Kidney (tissue), 14 donors: ENCODE measurements around the gene DMRTB1. TPM values are rescaled to one million over a fixed set of nuclear protein-coding genes. Genes with fewer than 3 reads are reported as not detected.
A peak's percentile ranks its signal among the peaks of the same experiment; 100 is the strongest.

ENCODE experiments used
- DNase-seq, 5 donors: peaks; one replicate each; pipeline ENCODE4 v3.0.0-alpha.2; 2013 to 2020
- FAIRE-seq: peaks from 2 replicates; lab custom pipeline; 2012; peaks lifted over from hg19 to GRCh38; lab: Jason Lieb, UNC
- H3K27ac ChIP-seq, 2 donors: one replicate each; pipeline ENCODE4 v1.7.0; 2013; ENCODE audit warnings: low read depth in 2 of 2, low read length in 2 of 2, inconsistent platforms in 1 of 2
- H3K27me3 ChIP-seq: one replicate; pipeline ENCODE4 v1.7.1; 2013; ENCODE audit warnings: low read length, inconsistent platforms; ENCODE audit not compliant: control insufficient read depth, insufficient read depth
- H3K36me3 ChIP-seq, 3 donors: one replicate each; pipeline versions ENCODE4 v1.7.0 to v1.7.1; 2013; ENCODE audit warnings: low read length in 3 of 3, control low read depth in 1 of 3, inconsistent platforms in 1 of 3; ENCODE audit not compliant: insufficient read depth in 3 of 3, control insufficient read depth in 2 of 3
- H3K4me1 ChIP-seq, 3 donors: one replicate each; pipeline versions ENCODE4 v1.7.0 to v1.7.1; 2013; ENCODE audit warnings: low read length in 3 of 3, inconsistent platforms in 1 of 3, low read depth in 1 of 3; ENCODE audit not compliant: control insufficient read depth in 2 of 3, insufficient read depth in 2 of 3
- H3K4me3 ChIP-seq, 3 donors: one replicate each; pipeline versions ENCODE4 v1.7.0 to v1.8.1; 2013; ENCODE audit warnings: low read length in 3 of 3, control low read depth in 1 of 3, inconsistent platforms in 1 of 3
- H3K9ac ChIP-seq, 3 donors: one replicate each; pipeline versions ENCODE4 v1.7.0 to v1.7.1; 2013; ENCODE audit warnings: low read length in 3 of 3, control low read depth in 1 of 3, inconsistent platforms in 1 of 3
- H3K9me3 ChIP-seq, 3 donors: one replicate each; pipeline versions ENCODE4 v1.7.0 to v1.7.1; 2013; ENCODE audit warnings: low read length in 3 of 3, control low read depth in 1 of 3, inconsistent platforms in 1 of 3; ENCODE audit not compliant: control insufficient read depth in 2 of 3, insufficient read depth in 1 of 3
- intact Hi-C: fragments of 100-400 bp; cut with DNase I; formaldehyde crosslinking; loops from one replicate; pipeline ENCODE4 v1.11.1; 2022
- polyA plus RNA-seq: library from polyadenylated mRNA; stranded (reverse); fragments of 350-450 nt; fragmentation: Illumina TruSeq; extraction: RNeasy Lipid Tissue Mini Kit (QIAGEN cat#74804); gene quantifications from one replicate; pipeline ENCODE4 v1.2.3, GENCODE V29; 2014; ENCODE audit warnings: low read depth, low replicate concordance; ENCODE audit not compliant: insufficient read depth
- total RNA-seq: library from RNA; stranded (reverse); fragmentation: NEBNext Ultra II Directional; extraction: Animal tissue kit (Norgen Biotek cat#: 25700); gene quantifications from one replicate; pipeline ENCODE4 v1.2.1, GENCODE V29; 2021
- TF ChIP-seq, protein P1 (sequence below): IDR thresholded peaks from 3 replicates; pipeline ENCODE4 v1.5.1; 2012; ENCODE audit warnings: mild to moderate bottlenecking, moderate library complexity, borderline replicate concordance; ENCODE audit not compliant: insufficient read depth; ENCODE audit errors: extremely low read depth
- donor health status: control.
- donor health status: control.
- donor health status: control.
- donor health status: control.
- donor health status: control.
- donor health status: DM: yes; HTN: yes; CAD: no.
- donor health status: Normal renal cell carcinoma (clear cell type).

The DMRTB1 gene
- total and polyA plus RNA-seq, 2 donors from 2014 or later = not detected

DNA sequence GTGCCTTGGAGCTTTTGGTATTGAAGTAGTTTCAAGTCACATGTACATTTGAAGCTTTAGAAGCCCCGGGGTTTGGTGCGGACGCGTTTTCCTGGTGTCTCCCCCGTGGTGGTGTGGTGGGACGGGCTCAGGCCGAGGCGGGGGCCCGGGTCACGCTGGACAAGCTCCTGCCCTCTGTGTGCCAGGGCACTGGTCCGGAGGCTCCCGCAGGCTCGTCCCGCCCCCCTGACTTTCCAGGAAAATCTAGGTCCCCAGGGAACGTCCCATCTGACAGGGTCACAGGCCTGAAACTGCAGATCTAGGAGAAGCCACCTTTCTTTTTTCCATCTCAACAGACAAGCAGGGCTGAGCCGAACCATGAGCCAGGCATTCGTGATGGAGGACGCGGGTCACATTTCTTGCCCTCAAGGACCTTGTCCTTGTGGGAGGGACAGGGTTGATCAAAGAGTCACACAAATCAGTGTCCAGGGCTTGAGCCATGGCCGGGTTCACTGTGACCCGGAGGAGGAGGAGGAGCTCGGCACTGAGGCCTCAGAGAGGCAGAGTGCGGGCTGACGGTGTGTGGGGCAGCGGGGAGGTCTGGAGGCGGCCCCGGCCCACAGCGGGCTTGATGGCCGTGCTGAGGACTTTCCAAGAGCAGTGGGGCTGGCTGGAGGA, 1.6 kb downstream of the DMRTB1 start:
- Histone ChIP-seq H3K4me3 (no peak overlapping the region), H3K27ac (no peak overlapping the region), H3K4me1 (no peaks in the 10 kb centered on the region), H3K27me3 (no peaks in the 10 kb centered on the region), H3K9me3 (no peaks in the 10 kb centered on the region), H3K9ac (no peak overlapping the region), H3K36me3 (no peaks in the 10 kb centered on the region)
- TF ChIP-seq, protein P1, sequence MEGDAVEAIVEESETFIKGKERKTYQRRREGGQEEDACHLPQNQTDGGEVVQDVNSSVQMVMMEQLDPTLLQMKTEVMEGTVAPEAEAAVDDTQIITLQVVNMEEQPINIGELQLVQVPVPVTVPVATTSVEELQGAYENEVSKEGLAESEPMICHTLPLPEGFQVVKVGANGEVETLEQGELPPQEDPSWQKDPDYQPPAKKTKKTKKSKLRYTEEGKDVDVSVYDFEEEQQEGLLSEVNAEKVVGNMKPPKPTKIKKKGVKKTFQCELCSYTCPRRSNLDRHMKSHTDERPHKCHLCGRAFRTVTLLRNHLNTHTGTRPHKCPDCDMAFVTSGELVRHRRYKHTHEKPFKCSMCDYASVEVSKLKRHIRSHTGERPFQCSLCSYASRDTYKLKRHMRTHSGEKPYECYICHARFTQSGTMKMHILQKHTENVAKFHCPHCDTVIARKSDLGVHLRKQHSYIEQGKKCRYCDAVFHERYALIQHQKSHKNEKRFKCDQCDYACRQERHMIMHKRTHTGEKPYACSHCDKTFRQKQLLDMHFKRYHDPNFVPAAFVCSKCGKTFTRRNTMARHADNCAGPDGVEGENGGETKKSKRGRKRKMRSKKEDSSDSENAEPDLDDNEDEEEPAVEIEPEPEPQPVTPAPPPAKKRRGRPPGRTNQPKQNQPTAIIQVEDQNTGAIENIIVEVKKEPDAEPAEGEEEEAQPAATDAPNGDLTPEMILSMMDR = no peak
- DNase-seq (peak in 4 of 5 donors; percentile 57 to 75 (median 66)), FAIRE-seq (no peak)
- intact Hi-C loops = no loop called here

DNA sequence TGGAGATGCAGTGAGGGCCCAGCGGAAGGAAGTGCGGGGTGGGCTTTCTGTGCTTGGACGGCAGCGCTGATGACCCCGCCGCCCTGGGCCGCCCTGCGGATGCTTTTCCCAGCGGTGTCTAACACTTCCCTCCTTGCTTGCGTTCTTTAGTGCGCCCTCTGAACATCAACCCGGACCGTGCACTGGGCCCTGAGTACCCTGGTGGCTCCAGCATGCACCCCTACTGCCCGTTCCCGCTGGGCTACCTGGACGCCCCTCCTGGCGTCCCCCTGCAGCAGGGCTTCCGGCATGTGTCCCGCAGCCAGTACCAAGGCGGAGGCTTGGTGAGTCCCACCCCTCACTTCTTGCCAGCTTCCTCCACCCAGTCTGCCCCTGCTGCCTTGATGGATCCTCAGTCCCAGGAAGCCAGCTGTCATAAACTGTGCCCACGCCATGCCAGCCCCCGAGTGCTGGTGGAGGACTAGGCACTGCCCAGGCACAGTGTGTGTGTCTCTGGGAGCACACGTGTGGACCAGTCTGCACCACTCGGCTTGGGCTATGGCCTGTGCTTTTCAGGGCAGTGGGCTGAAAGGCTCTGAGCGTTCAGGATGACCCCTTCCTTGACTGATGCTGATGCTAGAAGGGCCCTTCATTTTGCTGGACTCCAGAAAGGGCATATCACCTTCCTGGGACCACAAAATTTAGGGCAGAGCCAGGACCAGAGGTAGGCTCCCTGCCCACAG, 2.3 kb downstream of the DMRTB1 start:
- DNase-seq = no peak
- Histone ChIP-seq H3K27ac (no peak overlapping the region), H3K4me3 (no peak overlapping the region), H3K36me3 (no peaks in the 10 kb centered on the region), H3K9ac (no peak overlapping the region), H3K4me1 (no peaks in the 10 kb centered on the region), H3K27me3 (no peaks in the 10 kb centered on the region), H3K9me3 (no peaks in the 10 kb centered on the region)
- FAIRE-seq = no peak
- TF ChIP-seq, protein P1 = no peak
- intact Hi-C loops = no loop called here

DNA sequence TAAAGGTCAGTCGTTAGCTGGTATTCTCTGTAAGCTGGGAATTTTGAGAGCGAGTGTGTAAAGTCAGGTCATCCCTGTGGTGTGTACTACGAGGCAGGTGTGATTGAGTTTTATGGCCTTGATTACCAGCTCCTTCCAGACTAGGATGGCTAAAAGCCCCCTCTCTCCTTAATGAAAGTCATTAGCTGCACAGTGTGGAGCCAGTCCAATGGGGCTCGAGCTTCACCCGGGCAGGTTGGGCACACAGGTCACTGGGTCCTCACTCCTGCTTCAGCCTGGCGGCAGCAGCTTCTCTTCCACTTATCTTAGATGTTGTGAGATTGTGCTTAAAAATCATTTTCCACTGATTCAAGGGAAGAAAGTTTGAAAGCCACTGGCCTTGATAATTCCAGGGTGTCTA, 3.0 kb downstream of the DMRTB1 start:
- DNase-seq = no peak

More for the DNA sequence above, 3.0 kb downstream of the DMRTB1 start:
- H3K4me3 ChIP-seq = no peak overlapping the region
- H3K27ac ChIP-seq = no peak overlapping the region
- H3K27me3 ChIP-seq = no peaks in the 10 kb centered on the region
- no peak overlapping the region for H3K9ac ChIP-seq
- H3K4me1 ChIP-seq = no peaks in the 10 kb centered on the region
- no peak for FAIRE-seq
- no peaks in the 10 kb centered on the region for H3K36me3 ChIP-seq
- no peaks in the 10 kb centered on the region for H3K9me3 ChIP-seq
- intact Hi-C loops = no loop called here
- TF ChIP-seq, protein P1 = no peak
